DMS53 (cell line): Measurements from ENCODE around the gene SLC9A1.
A peak's percentile ranks its signal among the peaks of the same experiment; 100 is the strongest.

Experiments
- DNase-seq: peaks from one replicate; lab custom pipeline; 2025; lab: John Stamatoyannopoulos, UW

The SLC9A1 gene

GRCh38 chr1:27150641-27151040 is 4.3 kb downstream of the SLC9A1 start:
- no peak for DNase-seq

- DNase-seq, result no peak
These were observed 4.7 kb downstream of the SLC9A1 start for GRCh38 chr1:27150183-27150582.

GRCh38 chr1:27149762-27150113 is 5.2 kb downstream of the SLC9A1 start:
- DNase-seq, result no peak

GRCh38 chr1:27149084-27149761 is 5.7 kb downstream of the SLC9A1 start:
- no peak for DNase-seq

- no peak for DNase-seq
These were observed 6.3 kb downstream of the SLC9A1 start for GRCh38 chr1:27148591-27148990.

DNA sequence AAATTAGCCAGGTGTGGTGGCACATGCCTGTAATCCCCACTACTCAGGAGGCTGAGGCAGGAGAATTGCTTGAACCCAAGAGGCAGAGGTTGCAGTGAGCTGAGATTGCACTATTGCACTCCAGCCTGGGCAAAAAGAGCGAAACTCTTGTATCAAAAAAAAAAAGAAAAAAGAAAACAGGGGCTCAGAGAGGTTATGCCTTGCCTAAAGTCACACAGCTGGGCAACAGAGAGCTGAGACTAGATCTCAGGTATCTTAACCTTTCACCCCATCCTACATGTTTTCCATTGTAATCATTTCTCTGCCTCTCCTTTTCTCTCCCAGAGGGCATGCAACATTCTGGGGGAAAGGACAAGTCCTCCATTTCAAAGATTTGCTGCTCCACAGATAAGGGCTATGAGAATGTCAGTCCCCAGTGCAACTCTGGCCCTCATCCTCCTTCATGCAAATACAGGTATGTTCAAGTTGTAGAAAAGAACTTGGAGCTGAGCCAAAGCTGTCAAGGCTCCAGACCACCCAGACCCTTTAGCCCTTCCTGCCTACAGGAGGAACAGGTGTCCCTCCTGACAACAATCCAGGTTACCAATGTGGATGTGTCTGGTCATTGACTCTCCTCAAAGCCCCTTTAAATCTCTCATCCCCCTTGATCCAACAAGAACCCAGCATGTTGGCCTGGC is 6.9 kb downstream of the SLC9A1 start:
- DNase-seq, result no peak

- DNase-seq, result no peak
These were observed 9.0 kb downstream of the SLC9A1 start for GRCh38 chr1:27145934-27146354.

DNA sequence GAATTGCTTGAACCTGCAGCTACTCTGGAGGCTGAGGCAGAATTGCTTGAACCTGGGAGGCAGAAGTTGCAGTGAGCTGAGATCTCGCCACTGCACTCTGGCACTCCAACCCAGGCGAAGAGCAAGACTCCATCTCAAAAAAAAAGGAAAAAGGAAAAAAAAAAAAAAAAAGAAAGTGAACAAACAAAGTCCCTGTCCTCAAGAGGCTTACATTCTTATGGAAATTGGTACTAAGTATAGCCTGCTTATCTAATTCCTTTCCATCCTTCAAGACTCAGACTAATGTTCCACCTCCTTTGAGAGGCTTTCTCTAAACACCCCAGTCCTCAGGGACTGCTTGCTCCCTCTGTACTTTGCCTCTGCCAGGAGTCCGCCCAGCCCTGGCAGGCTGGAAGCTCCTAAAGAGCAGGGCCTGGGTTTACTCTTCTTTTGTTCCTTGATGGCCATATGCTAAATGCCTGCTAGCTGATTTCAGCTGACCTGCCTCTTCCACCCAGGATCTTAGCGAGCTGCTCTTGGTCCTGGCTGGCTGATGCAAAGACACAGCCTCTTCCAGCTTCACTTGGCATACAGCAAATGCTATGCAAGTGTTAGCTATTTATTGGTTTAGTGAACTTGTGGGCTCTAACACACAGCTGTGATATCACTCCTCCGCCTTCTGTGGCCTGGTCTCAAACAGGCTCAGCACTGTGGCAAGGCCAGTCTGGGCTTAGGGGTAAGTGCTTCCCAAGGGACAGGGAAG is 9.8 kb downstream of the SLC9A1 start:
- no peak for DNase-seq

DNA sequence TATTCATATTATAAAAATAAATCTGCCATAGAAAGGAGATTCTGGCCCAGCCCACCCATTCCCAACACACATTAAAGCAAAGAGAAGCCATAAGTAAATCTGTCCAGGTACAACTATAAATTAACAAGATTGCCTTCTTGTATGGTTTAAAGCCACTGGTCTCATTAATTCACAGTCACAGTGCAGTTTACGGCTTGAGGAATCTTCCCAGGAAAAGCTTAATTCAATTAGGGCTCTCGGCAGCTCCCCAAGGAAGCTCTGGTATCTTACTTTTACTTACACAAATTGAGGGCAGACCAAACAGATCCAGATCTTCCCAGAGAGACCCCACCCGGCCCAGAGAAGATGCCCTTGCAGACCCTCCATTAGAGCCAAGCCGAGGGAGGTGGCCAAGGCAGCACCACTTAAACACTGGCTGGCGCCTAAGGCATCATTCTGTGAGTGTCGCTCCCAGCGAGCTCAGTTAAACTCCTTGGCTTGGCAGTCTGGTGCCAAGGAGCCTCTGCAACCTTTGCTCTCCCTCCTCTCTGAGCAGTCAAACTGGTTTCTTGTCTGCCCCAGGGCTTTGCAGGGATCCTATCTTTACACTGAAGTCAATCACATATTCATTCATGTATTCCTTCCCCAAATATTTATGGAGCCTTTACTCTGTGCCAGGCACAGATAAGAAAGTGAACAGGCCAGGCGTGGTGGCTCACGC is 10.7 kb downstream of the SLC9A1 start:
- DNase-seq, result no peak

GRCh38 chr1:27143401-27143800 is 11.5 kb downstream of the SLC9A1 start:
- no peak for DNase-seq

DNA sequence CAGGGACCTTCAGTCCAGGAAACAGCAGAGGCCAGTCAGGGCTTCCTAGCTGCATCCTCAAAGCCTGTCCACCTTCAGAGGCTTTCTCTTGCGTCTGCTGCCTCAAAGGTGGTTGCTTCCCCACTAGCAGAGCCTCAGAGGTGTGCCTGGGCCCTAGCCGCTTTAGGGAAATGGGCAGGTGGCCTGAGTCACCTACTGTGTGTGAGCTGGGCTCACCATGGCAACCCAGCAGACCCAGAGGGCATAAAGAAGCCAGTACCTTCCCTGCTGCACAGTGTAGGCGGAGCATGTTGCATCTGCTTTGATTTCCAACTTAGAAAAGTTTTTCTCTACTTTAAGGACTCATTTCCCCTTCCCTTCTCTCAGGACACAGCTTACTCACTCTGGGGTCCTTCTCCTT is 12.5 kb downstream of the SLC9A1 start:
- DNase-seq, result peak; percentile 27

DNA sequence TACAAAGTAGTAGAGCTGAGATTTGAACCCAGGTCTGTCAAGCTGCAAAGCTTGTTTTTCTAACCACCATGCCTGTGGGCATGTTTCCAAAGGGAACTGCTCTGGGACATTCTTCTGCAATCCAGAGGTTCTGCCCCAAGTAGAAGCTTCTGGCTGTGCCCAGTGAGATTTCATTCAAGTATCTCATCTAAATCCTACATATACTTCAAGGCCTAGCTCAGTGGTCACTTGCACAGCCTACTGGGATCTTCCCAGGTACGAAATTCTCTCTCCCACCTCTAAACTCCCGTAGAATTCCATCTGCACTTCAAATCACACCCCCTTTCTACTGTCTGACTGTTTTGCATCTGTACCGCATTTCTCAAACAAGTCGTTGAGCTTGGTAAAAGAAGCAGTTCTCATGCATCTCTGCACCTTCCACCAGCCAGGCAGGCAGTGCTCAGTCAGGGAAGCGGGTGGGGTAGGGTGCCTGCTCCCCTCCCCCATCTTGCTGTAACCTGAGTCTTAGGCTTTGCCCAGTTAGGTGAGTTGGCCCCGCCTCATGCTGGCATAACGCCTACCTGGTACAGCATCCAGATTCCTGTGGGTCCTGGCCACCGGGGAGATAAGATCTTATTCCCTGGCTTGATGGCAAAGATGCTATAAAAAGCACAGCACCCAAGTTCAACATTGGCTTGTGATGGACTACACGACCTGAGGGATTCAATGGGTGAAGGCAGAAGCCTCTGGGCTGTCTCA is 13.5 kb downstream of the SLC9A1 start:
- DNase-seq, result no peak

DNA sequence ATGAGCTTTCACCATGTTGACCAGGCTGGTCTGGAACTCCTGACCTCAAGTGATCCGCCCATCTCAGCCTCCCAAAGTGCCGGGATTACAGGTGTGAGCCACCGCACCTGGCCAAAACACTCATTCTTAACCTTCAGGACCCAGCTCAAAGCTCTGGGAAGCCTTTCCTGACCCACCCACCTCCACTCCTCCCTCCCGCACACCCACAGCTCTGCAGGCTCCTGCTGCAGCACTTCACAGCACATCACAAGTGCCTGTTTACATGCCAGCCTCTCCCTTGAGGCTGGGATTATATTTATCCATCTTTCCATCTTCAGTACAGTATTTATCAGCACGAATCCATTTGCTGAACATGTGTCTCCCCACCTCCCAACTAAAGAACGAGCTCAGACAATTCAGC is 14.9 kb downstream of the SLC9A1 start:
- DNase-seq, result no peak

GRCh38 chr1:27138927-27139326 is 16.0 kb downstream of the SLC9A1 start:
- DNase-seq, result no peak

GRCh38 chr1:27138368-27138767 is 16.6 kb downstream of the SLC9A1 start:
- no peak for DNase-seq

DNA sequence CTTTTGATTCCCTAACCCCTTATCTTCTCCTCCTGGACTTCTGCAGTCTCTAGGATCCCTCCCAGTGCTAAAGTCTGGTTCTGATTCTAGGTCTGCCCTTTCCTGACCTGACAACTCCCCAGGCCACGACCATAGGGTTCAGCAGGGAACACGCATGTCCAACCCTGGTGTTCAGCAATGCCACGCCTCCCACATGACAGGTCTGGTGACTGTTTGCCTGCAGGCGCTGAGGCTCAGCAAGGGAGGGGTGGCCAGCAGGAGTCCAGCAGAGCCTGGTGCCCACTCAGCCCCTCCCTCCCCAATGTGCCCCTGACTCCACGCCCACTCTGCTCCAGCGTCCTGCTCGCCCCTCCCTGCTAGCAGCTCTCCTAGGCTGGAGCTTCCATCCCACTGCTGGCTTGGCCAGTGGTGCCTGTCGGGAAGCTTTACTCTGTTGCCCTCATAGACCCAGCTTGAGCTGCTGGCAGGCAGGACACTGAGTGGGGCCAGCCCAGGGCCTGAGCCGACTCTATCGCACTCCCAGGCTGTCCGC is 17.3 kb downstream of the SLC9A1 start:
- DNase-seq, result no peak

GRCh38 chr1:27136998-27137542 is 17.9 kb downstream of the SLC9A1 start:
- DNase-seq, result peak; percentile 21

DNA sequence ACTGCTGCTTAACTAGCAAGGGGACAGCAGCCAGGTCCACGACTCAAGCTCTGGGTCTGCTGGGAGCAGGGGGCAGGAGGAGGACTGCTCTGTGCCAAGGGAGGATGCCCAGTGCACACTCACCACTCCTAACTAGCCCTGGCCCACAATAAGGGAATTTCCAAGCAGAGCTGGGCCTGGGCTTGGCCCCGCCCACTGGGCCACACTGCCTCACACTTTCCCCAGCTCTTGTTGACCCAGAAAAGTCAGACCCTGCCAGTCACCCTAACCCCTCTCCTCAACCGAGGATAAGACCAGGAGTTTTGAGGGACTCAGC is 18.7 kb downstream of the SLC9A1 start:
- no peak for DNase-seq

- no peak for DNase-seq
These were observed 19.2 kb downstream of the SLC9A1 start for GRCh38 chr1:27135541-27136235.

DNA sequence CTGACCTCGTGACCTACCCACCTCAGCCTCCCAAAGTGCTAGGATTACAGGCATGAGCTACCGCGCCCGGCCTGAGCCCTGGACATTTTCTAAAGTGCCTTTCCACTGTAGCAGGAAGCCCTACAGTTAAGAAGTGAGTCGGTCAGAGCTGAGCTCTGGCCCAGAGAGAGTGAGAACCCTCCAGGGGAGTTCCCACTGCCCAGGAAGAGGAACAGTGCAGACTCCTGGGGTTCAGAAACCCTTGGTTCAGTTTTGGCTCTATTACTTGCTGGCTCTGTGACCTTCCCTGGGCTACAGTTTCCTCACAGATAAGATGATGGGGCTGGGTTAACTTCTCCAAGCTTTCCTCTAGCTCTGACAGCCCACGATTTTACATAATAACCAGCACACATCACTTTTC is 20.9 kb downstream of the SLC9A1 start:
- DNase-seq, result no peak

GRCh38 chr1:27133158-27133557 is 21.8 kb downstream of the SLC9A1 start:
- DNase-seq, result no peak
